Right atrium auricular region (tissue), 2 donors: ENCODE measurements around the gene DNAJC19. TPM values are rescaled to one million over a fixed set of nuclear protein-coding genes. Genes with fewer than 3 reads are reported as not detected.

Experiments used
- DNase-seq: peaks from one replicate; pipeline ENCODE4 v3.0.0-alpha.2; 2019; ENCODE audit warnings: low spot score
- H3K27ac ChIP-seq, 2 donors: fragments of 200-600 bp; sonication (generic); 1 replicate in 1 of 2; 2 replicates in 1 of 2; pipeline ENCODE4 v1.5.1; 2016 to 2019
- H3K27me3 ChIP-seq, 2 donors: fragments of 200-600 bp; sonication (generic); one replicate each; pipeline versions ENCODE4 v1.5.1 to v1.6.0; 2017 to 2019
- H3K36me3 ChIP-seq: fragments of 200-600 bp; sonication (generic); one replicate; pipeline ENCODE4 v1.5.1; 2016
- H3K4me1 ChIP-seq, 2 donors: fragments of 200-600 bp; sonication (generic); one replicate each; pipeline versions ENCODE4 v1.5.1 to v1.6.0; 2017 to 2019
- H3K4me3 ChIP-seq, 2 donors: fragments of 200-600 bp; sonication (generic); 1 replicate in 1 of 2; 2 replicates in 1 of 2; pipeline ENCODE4 v1.5.1; 2017 to 2019; ENCODE audit warnings: mild to moderate bottlenecking in 1 of 2, moderate library complexity in 1 of 2
- H3K9me3 ChIP-seq, 2 donors: fragments of 200-600 bp; sonication (generic); one replicate each; pipeline ENCODE4 v1.5.1; 2019
- CTCF ChIP-seq, 2 donors: fragments of 200-600 bp; sonication (generic); IDR thresholded peaks; one replicate each; pipeline ENCODE4 v1.5.1; 2019; ENCODE audit warnings: antibody characterized with exemption in 2 of 2
- total RNA-seq, 2 donors: library from RNA; depleted of rRNA; stranded (reverse); fragments of >200 nt; gene quantifications; one replicate each; pipeline ENCODE4 v1.1.0, GENCODE V29; 2016

Gene DNAJC19
- total RNA-seq, 2 donors from 2014 or later = 42.7 to 58.9 TPM

- peaks cover 0 to 16% of the 10 kb centered on the region in 2 donors for H3K4me1 ChIP-seq
- no peak for DNase-seq
- no peak overlapping the region for H3K27ac ChIP-seq
- no peaks in the 10 kb centered on the region for H3K9me3 ChIP-seq
- H3K4me3 ChIP-seq = no peak overlapping the region
- H3K27me3 ChIP-seq = no peaks in the 10 kb centered on the region
- H3K36me3 ChIP-seq = peaks cover 28% of the 10 kb centered on the region
- no peak for TF ChIP-seq CTCF (IDR thresholded peaks at IDR 0.05)
Observed at GRCh38 chr3:180977498-180977897, 12.0 kb downstream of the DNAJC19 start.

- no peak for TF ChIP-seq CTCF (IDR thresholded peaks at IDR 0.05)
- H3K4me3 ChIP-seq = no peak overlapping the region
- no peaks in the 10 kb centered on the region for H3K9me3 ChIP-seq
- no peaks in the 10 kb centered on the region for H3K27me3 ChIP-seq
- H3K36me3 ChIP-seq = peaks cover 42% of the 10 kb centered on the region
- no peaks in the 10 kb centered on the region for H3K4me1 ChIP-seq
- no peak overlapping the region for H3K27ac ChIP-seq
- DNase-seq = no peak
Observed at GRCh38 chr3:180974286-180974685, 15.2 kb downstream of the DNAJC19 start.

- Histone ChIP-seq H3K4me1 (no peaks in the 10 kb centered on the region), H3K27me3 (no peaks in the 10 kb centered on the region), H3K36me3 (peaks cover 42% of the 10 kb centered on the region), H3K9me3 (no peaks in the 10 kb centered on the region), H3K4me3 (no peak overlapping the region), H3K27ac (no peak overlapping the region)
- DNase-seq = no peak
- no peak for TF ChIP-seq CTCF (IDR thresholded peaks at IDR 0.05)
Observed at GRCh38 chr3:180973543-180973942, 16.0 kb downstream of the DNAJC19 start.

GRCh38 chr3:180970931-180971330 lies 18.6 kb downstream of the DNAJC19 start:
- no peak for TF ChIP-seq CTCF (IDR thresholded peaks at IDR 0.05)
- H3K27me3 ChIP-seq = no peaks in the 10 kb centered on the region
- no peaks in the 10 kb centered on the region for H3K9me3 ChIP-seq
- H3K36me3 ChIP-seq = peaks cover 34% of the 10 kb centered on the region
- H3K4me1 ChIP-seq = no peaks in the 10 kb centered on the region
- DNase-seq = no peak
- H3K4me3 ChIP-seq = no peak overlapping the region
- H3K27ac ChIP-seq = no peak overlapping the region

DNA sequence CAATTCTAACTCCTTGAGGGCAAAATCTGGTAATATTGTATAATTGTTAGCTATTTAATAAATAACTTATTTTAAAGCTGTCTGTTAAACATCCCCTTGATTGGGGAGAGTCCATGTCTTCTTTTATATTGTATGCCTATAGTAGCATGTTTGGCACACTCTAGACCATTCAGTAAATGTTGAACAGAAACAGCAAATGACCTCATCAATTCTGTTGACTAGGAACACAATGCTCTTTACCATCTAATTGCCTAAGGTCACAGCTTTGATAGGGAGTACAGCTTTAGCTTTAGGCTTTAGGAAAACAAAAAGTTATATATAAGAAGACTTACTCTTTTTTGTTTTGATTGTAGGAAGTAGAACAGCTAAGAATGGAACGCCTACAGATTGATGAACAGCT lies 27.0 kb downstream of the DNAJC19 start:
- DNase-seq = no peak
- no peak for TF ChIP-seq CTCF (IDR thresholded peaks at IDR 0.05)
- Histone ChIP-seq H3K9me3 (no peaks in the 10 kb centered on the region), H3K27me3 (no peaks in the 10 kb centered on the region), H3K27ac (no peak overlapping the region), H3K4me3 (no peak overlapping the region), H3K4me1 (no peaks in the 10 kb centered on the region), H3K36me3 (peaks cover 43% of the 10 kb centered on the region)

GRCh38 chr3:180961552-180961951 lies 28.0 kb downstream of the DNAJC19 start:
- no peak overlapping the region for H3K4me3 ChIP-seq
- H3K9me3 ChIP-seq = no peaks in the 10 kb centered on the region
- no peaks in the 10 kb centered on the region for H3K4me1 ChIP-seq
- no peak for TF ChIP-seq CTCF (IDR thresholded peaks at IDR 0.05)
- H3K36me3 ChIP-seq = peaks cover 47% of the 10 kb centered on the region
- DNase-seq = no peak
- no peak overlapping the region for H3K27ac ChIP-seq
- no peaks in the 10 kb centered on the region for H3K27me3 ChIP-seq
